SIG-M5 (cell line): ENCODE results near the gene BSDC1.

ENCODE experiments used
- DNase-seq: peaks from one replicate; lab custom pipeline; 2025; lab: John Stamatoyannopoulos, UW

Gene BSDC1

DNA sequence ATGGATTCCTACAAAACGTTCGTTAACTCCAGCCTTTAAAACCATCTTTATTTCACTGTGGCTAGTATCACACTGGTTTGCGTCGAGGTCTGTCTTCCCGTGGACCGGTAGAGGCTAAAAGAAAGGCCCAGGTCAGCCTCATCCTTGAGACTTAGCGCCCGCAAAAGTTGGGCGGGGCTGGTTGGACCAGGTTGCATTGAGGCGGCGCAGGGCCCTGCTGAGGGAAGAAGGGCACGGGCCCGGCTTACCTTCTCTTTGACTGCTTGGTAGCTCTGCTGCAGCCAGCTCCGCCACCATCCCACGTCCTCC is 455 bp downstream of the BSDC1 start:
- no peak for DNase-seq

DNA sequence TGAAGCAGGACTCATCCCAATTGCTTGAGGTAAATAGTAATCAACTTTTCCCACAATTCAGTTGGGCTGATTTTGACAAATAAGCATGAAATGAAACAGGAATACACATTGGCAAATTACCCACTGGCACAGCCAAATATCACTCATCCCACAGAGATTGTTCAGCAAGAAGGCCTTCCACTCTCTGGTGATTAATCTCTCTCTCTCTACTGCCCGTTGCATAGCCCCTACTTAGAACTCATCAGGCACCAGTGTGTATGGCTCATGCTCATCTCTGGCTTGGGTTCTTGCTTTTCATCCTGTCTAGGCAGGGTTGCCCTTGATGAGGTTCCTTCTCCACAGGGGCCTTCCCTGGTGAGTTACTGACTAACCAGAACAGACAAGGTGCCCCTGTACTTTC is 1.1 kb downstream of the BSDC1 start:
- DNase-seq: no peak

DNA sequence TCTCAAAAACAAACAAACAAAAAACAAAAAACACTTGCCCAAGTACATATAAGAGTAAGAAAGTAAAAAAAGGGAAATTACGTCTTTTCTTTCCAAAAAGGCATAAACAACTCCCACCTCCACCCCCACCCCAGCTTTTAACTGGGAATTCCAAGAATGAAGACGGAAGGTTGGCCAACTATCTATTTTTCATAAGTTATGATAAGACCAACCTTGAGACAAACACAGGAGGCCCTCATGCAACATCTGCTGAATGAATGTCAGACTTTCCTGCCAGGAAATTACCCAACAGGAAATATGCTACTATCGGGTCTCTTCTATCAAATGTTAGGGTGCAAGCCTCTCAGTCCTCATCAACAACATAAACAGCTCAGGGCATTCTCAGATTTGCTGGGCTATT is 1.9 kb downstream of the BSDC1 start:
- no peak for DNase-seq

DNA sequence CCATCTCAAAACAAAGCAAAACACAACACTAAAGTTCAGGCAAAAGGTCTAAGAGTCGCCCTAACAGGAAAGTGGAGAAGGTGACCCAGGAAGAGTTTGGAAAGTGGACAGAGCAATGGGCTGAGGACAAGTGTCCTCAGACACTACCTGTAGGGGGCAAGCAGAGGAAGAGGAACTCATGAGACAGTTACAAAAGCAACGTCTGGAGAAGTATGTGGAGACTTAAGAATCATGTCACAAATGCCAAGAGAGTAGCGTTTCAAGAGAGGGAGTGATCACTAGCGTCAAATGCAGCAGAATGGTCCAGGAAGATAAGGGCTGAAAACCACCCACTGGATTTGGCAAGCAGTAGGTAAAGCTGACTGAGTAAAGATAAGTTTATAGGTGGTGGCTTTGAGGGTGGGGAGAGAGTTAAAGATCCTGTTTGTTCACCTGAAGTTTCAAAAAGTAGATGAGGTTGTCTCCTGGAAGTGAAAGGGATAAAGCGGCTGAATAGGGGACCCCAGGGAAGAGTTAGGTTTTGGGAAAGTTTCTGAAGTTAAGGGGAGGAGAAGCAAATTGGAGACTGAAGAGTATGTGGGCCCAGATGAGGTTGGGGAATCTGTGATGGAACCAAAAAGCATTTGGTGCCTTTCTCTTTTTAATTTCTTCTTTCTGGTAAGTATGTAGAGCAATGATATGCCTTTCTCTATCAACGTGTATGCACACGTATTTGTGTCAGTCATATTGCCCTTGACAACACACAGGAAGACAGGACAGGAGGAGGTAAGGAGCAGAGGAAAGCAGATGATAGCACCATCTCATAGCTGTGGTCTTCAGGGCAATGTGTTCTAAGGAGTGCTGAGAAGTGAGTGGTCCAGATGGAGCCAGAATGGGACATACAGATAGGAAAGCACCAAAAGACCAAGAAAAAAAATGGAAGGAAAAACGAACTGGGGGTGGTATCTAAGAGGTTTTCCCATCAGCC is 3.1 kb downstream of the BSDC1 start:
- DNase-seq: no peak

DNA sequence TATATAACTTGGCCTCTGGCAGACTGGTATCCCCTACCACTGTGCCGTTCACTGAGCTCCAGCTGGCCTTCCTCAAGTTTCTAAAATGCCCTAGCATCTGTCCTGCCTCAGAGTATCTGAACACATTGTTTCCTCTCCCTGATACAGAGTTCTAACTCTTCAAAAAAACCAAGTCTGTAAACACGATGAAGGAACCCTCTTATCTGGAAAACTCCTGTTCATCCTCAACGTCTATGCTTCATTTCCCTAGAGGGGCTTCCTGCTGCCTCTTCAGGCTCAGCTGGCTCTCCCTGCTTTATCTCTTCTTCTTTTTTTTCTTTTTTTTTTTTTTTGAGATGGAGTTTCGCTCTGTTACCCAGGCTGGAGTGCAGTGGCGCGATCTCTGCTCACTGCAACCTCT is 5.6 kb downstream of the BSDC1 start:
- DNase-seq: no peak

DNA sequence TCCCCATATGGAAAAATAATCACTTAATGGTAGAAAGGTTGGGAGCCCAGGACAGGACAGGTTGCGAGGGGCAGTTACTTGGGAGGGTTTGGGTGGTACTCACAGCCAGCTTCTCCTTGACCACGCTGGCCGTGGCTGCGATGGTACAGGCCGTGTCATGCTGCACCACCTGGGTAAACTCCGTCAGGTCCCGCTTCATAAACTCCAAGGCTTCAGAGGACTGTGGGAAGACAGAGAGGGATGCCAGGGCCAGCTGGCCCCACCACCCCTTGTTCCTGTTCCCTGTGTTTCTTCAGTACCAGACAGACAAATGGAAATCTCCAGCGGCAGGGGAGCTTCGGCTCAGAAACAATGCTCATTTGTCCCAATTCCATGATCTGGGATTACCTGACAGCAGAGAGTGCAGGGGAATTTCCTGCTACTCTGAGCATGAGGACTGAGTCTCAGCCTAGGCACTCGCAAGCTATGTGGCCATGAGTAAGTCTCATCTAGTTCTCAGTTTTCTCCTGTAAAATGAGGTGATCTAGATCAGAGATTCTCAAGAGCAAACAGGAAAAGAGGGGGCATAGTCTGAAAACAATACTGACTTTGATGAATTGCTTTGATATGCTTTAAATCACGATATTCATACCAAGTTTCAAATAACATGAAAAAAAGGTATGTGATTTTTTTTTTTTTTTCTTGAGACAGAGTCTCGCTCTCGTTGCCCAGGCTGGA is 7.4 kb downstream of the BSDC1 start:
- no peak for DNase-seq

DNA sequence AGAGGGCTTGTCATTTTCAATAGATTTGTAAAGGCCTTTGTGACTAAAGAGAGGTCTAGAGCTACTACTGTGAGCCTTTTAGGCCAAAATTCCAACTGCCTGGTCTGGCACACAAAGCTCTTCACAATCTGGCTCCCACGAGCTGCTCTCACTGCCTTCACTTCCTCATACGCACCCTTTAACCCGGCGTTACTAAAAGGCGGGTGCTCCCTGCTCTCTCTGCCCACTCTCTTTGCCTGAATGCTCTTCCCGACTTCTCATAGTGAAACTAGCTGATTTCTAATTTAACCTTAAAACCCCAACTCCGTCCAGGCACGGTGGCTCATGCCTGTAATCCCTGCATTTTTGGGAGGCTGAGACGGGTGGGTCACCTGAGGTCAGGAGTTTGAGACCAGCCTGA is 14.2 kb downstream of the BSDC1 start:
- no peak for DNase-seq

DNA sequence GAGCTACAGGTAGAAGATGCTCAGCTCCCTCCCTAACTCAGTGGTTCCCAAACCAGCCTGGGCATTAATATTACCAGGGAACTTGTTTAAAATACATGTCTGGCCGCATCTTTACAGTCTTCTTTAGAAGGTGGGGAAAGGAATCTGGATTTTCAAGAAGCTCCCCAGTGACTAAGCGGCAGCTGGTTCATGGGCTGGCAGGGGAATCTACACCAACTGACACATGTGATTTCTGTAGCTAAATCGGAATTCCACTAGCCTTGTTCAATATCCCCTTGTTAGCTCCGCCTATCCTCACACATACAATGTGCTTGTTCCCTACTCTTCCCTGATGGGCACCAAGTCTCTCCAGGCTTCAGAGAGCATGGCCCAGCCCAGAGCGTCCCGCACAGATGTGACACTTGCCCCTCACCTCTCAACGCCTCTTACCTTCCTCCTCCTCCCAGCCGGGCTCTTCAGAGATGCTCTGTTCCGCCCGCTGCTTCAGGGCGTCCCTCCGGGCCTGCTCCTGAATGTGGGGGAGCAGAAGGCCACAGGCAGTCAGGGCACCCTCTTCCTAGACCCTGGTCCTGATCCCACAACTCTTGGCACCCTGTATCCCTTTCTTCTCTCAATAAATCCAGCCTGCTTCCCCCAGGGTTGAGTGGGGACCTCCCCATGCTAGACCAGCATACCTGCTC is 16.6 kb downstream of the BSDC1 start:
- no peak for DNase-seq

DNA sequence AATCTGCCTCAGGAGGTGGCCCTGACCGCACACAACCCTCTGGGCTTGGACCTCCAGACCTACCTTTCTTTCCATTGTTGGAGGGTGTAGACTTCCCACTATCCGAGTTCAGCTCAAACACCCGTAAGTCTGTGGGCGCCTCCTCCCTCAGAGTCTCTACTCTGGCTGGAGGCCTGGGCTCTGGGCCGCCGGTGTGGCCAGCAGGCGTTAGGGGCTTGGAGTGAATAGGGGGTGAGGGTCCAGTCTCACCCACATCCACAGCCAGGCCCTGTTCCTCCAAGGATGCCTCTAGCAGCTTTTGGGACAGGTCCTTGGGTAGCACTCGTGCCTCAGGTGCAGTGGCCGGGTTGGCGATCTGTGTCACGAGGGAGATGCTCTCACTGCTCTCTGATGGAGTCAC is 18.0 kb downstream of the BSDC1 start:
- DNase-seq: no peak

DNA sequence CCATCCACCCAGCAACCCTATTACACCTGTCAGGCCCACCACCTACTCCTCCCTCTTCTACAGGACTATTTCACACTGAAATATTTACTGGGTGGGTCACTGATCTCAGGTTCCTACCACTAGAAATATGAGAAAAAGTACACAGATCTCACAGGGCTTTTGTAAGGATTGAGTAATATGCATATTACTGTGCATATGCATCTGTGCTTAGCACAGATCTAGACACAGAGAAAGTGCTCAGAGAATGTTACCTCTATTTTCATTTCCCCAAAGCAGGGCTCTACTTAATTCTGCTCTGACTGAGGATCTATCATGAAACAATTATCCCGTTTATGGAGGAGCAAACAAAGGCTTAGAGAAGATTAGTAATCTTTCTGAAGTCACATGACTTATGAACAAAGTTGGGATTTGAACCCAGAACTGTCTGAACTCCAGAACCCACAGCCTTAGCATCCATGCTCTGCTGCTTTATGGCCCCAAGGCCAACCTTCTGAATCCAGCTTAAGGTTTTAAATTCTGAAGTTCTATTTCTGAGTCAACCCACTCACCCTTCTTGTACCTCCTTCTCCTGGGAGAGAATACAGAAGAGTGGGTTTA is 20.1 kb downstream of the BSDC1 start:
- DNase-seq: no peak

DNA sequence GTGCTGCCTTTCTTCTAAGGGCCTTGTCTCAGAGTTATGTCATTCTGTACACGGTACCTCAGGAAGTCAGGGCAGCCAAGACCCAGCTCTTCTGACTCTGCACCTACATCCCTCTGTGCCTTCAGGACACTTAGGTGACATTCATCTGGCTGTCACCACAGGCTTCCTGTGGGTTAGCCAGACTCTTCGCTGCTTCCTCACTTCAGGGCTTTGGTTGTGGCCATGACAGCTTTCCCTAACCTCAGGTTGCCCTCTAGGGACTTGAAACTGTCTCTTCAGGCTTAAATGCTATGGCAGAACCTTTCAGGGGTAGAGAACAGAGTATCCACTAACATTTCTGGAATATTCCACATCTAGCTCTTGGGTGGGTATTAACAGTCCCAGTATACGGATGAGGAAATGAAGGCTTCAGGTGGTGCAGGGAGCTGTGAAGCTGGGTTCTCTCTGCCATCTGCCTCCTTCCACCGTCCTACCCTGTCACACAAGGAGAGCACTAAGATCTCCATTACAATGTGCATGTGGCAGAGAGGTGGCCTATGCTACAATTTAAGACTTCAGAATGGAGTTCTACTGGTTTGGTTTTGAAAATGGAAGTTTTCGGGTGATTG is 22.0 kb downstream of the BSDC1 start:
- no peak for DNase-seq

DNA sequence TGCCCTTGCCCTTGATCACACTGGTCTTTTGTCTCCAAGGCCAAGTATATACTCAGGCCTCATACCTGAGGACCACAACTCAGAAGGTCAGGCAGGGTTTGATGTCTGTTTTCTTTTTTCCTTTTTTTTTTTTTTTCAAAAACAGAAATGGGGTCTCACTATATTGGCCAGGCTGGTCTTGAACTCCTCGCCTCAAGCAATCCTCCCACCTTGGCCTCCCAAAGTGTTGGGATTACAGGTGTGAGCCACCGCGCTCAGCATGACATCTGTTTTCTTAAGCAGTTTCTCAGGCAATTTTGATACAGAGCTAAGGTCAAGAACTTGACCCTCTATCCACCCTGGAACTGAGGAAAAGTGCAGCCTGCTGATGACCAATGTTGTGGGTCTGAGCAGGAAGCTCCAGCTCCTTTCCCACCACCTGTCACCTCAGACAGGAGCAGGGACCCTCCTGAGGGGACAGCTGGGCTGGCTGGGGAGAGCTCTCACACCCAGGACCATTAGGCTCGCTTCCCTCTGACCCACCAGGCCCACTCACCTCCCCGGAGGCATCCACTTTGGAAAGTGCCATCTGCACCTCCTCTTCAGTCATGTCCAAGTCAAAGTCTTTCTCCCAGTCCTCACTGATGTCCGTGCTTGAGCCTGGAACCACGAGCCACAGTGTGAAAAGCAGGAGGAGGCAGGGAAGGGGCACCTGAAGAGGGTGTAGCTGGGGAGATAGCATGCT is 26.2 kb downstream of the BSDC1 start:
- DNase-seq: no peak

DNA sequence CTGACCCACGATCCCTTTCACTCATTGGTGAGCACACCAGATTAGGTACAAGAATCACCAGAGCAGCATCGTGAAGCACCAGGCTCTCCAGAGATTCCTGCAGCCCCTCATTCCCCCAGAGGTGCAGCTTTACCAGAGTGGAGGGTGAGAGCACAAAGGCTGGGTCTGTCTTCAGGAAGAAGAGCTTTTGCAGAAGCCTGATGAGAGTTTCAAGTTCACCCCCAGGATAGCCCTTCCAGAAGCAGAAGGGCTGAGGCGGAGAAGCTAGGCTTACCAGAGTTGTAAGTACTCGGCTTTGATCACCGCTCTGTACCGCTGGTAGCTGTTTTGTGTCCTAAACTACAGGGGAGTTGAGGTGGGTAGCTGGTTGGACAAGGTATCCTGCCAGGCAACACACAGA is 28.8 kb downstream of the BSDC1 start:
- DNase-seq: no peak

DNA sequence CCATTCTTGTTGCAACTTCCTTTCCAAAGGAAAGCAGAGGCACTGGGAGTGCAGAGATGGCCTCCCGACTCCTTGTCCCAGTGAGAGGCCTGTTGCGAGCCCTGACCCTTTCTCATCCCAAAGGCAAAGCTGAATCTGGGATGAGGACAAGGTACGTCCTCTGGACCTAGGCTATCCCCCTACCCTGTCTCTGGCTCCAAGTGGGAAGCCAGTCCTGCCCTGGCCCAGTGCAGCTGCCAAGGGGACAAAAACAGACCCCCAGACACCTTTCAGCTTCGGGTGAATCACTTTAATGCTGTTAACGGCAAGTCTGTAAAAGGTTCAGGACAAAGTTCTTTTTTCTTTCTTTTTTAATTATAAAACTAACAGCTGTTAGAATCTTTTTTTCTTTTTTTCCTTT is 29.4 kb downstream of the BSDC1 start:
- no peak for DNase-seq

DNA sequence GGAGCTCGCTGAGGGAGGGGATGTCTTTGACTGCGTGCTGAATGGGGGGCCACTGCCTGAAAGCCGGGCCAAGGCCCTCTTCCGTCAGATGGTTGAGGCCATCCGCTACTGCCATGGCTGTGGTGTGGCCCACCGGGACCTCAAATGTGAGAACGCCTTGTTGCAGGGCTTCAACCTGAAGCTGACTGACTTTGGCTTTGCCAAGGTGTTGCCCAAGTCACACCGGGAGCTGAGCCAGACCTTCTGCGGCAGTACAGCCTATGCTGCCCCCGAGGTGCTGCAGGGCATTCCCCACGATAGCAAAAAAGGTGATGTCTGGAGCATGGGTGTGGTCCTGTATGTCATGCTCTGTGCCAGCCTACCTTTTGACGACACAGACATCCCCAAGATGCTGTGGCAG is 30.5 kb downstream of the BSDC1 start:
- DNase-seq: no peak

DNA sequence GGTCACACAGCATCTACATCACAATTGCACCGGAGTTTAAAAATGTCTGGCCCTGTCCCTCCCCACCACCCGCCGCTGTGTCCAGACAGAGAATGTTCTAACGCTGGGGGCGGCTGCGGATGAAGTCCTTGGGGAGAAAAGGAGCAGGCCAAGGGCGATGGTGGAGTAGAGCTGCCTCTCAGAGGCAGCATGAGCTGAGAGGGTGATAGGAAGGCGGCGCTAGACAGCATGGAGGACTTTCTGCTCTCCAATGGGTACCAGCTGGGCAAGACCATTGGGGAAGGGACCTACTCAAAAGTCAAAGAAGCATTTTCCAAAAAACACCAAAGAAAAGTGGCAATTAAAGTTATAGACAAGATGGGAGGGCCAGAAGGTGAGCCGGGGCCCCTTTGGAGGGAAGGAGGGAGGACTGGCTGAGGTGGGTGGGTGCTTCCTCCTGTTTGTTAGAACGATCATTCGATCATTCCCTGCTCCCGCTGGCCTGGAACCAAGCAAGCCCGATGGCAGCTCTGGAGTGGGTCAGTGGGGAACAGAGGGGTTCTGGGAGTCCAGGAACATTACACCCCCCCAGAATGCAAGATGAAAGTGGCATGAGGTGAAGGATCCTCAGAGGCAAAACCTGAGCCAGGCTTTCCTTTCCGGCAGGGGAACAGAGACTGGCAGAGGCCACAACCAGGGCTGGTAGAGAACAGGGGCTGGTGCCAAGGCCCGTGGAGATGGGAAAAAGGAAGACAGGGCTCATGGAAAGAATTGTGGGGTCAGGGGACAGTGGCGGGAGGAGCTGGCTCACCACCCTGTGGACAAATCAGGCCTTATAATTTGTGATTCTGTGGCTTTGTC is 31.5 kb downstream of the BSDC1 start, which contains the start of the genes FAM229A and TSSK3:
Gene FAM229A, minus strand, starts transcription at position 12 of the 840 bp plus-strand sequence. CDS start 394 bp downstream, outside the sequence.
Gene TSSK3, plus strand, starts transcription at position 66 of the 840 bp plus-strand sequence. Its CDS starts 163 bp downstream, at position 229.
- no peak for DNase-seq

DNA sequence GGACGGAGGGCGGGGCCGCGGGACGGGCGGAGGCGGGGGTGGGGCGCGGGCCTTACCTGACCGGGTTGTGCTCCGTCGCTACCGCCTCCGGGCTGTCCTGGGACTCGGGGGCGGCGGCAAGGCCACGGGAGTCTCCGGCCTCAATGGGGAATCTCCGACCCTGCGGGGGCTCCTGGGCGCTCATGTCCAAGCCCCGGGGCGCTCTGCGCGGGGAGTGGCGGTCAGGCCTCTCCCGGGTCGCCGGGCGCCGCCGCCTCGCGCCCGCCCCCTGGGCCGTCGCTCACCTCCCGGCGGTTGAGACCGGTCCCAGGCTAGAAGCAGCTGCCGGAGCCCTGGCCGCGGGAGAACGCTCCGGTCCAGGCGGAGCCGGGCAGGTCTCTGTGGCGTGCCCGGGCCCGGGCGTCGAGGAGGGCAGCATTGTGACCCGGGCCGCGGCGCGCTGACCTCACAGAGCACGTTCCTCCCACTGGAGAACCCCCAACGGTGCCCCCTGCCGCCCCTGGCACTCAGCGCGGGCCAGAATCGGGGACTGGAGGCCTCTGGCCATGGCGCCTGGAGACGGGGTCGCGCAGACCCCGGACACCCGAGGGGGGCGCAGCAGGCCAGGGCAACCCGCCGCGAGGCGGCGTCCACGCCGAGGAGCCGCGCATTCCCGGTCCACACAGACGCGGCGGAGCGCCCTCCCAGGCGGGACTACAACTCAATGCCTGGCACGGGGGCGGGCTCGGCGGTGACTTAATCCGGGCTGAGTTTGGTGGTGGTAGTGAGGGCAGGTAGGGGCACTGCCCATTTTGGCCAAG is 32.4 kb downstream of the BSDC1 start:
- no peak for DNase-seq

DNA sequence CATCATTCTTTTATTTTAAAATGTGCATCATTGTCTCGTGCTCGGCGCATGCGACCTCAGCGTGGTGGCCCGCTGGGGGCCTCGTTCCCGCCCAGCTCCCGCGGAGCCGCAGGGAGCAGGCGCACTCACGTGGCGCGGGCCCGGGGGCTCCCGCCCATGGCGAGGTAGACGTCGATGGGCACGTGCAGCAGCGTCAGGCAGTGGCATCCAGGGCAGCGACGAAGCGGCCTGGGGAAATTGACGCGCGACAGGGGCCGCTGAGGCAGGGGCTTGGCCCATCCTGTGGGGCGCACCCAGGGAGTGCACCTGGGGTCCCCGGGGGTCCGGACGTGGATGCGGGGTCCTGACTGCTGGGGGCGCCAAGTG is 33.0 kb downstream of the BSDC1 start:
- no peak for DNase-seq

DNA sequence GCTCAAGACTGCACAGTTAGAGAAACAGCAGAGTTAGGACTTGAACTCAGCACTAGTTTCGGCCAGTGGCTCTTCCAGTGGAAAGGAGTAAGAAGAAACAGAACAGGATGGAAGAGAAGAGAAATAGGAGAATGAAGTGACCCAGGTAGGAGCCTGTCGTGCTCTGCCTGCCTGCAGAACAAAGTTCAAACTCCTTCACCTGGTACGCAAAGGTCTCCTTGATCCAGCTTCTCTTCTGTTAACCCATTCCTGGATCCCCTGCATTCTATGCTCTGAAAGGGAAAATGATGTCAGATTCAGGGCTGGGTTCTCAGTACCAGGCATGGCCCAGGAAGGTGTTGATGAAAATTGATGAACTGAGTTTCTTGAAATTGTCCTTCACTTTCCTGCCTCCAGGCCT is 35.8 kb downstream of the BSDC1 start:
- DNase-seq: no peak

DNA sequence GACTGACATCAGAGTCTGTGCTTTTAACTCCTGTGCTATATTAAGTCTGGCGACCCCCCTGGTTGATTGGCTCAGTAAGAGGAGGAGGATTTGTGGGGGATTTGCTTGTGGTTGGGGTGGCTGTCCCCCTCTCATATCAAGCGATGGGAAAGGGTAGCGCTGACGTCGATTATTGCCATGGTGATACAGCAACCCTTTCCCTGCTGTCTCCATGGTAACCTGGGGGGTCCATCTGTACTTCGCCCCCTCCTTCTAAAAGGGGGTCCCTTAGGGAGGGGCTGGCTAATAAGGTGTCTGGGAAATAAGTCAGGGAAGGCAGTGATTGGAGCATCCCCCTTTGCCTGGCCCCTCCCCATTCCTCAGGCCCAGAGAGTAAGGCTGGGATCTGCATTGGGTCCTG is 36.6 kb downstream of the BSDC1 start:
- no peak for DNase-seq
